Measurements from ENCODE around the gene TRABD2B. TPM values are rescaled to one million over a fixed set of nuclear protein-coding genes. Genes with fewer than 3 reads are reported as not detected.

The TRABD2B gene
- total and polyA plus RNA-seq, 2 donors (not counting 3 experiments of a cell fraction or from before 2014, with no cell fraction given): not detected

GRCh38 chr1:47772281-47772680 lies 224.9 kb downstream of the TRABD2B start:
- H2AFZ ChIP-seq (ENCODE audit: low read depth, low read length): no peak overlapping the region
- intact Hi-C loops (cut with micrococcal nuclease): no loop called here
- H3K9me1 ChIP-seq (replicated peaks; ENCODE audit: control insufficient read depth, extremely low read depth, insufficient read depth, low read length): no peaks in the 10 kb centered on the region
- TF ChIP-seq MAX (IDR thresholded peaks at IDR 0.05; ENCODE audit: insufficient read depth, insufficient read length) (no peak), GATA2 (IDR thresholded peaks at IDR 0.05; ENCODE audit: insufficient read depth, insufficient read length, low read depth, low read length) (no peak), EZH2 (IDR thresholded peaks at IDR 0.05; ENCODE audit: borderline replicate concordance, low read depth, low read length, severe bottlenecking) (no peak), POLR2AphosphoS5 (IDR thresholded peaks at IDR 0.05; ENCODE audit: insufficient read depth, low read depth, low read length) (no peak), POLR2A (IDR thresholded peaks at IDR 0.05; ENCODE audit: low read depth, low read length) (no peak), JUN (IDR thresholded peaks at IDR 0.05; ENCODE audit: borderline replicate concordance, insufficient read depth, insufficient read length, low read depth) (no peak), MYC (IDR thresholded peaks at IDR 0.05; ENCODE audit: low read depth, low read length) (no peak), FOS (IDR thresholded peaks at IDR 0.05; ENCODE audit: borderline replicate concordance, insufficient read depth, low read length) (no peak), CTCF (IDR thresholded peaks at IDR 0.05; ENCODE audit: extremely low read depth in 1 of 2, insufficient read depth in 1 of 2, low read depth in 1 of 2, low read length in 2 of 2) (no peak)
- BruUV-seq (replicated peaks): no TSS peak
- no peak overlapping the region for H3K9ac ChIP-seq (replicated peaks; ENCODE audit: extremely low read depth, insufficient read depth, low read length)
- no peak for FAIRE-seq
- CTCF ChIA-PET: interaction anchor here (1.2 kb wide), 1 partner anchor 13 kb away, joined by 4 read pairs; no protein-coding TSS in a partner anchor
- no peak for DNase-seq (ENCODE audit: low read depth, low spot score)
- no peak overlapping the region for H3K4me2 ChIP-seq (ENCODE audit: insufficient read depth, low read length)
- no peaks in the 10 kb centered on the region for H3K36me3 ChIP-seq (ENCODE audit: control insufficient read depth in 2 of 2, extremely low read depth in 1 of 2, insufficient read depth in 2 of 2, low read length in 2 of 2)
- H3K4me1 ChIP-seq (ENCODE audit: control insufficient read depth, extremely low read depth, insufficient read depth, low read length): no peaks in the 10 kb centered on the region
- no peaks in the 10 kb centered on the region for H3K27me3 ChIP-seq (ENCODE audit: control insufficient read depth in 2 of 2, insufficient read depth in 2 of 2, low read length in 2 of 2)
- H3K27ac ChIP-seq (ENCODE audit: insufficient read depth, low read depth, low read length): no peak overlapping the region
- no peaks in the 10 kb centered on the region for H4K20me1 ChIP-seq (replicated peaks; ENCODE audit: control insufficient read depth, extremely low read depth, insufficient read depth, low read length)
- POLR2A ChIA-PET: no interaction called here
- H3K79me2 ChIP-seq (ENCODE audit: control insufficient read depth, insufficient read depth, low read length): no peaks in the 10 kb centered on the region
- dilution Hi-C loops (cut with MboI; ENCODE audit: extremely low pct_ligation_motif_present, low sequenced_read_pairs): no loop called here
- no peaks in the 10 kb centered on the region for H3K9me3 ChIP-seq (replicated peaks; ENCODE audit: control insufficient read depth, insufficient read depth, low read length)
- no peak overlapping the region for H3K4me3 ChIP-seq (replicated peaks in 1 of 3; ENCODE audit: insufficient read depth in 1 of 3, low read depth in 1 of 3, low read length in 3 of 3)
